SW 1271 (cell line): ENCODE results near the gene ZNF221.

Source experiments
- DNase-seq, 2 experiments: peaks; one replicate each; lab custom pipeline; 2025; lab: John Stamatoyannopoulos, UW

Gene ZNF221

GRCh38 chr19:43957891-43958290 lies 6.9 kb downstream of the ZNF221 start:
- DNase-seq, result no peak

GRCh38 chr19:43960411-43960810 lies 9.4 kb downstream of the ZNF221 start:
- no peak for DNase-seq

- no peak for DNase-seq
These were observed 15.2 kb downstream of the ZNF221 start for GRCh38 chr19:43966079-43966694.

- DNase-seq, result no peak
These were observed 25.7 kb downstream of the ZNF221 start for GRCh38 chr19:43976732-43977131.

GRCh38 chr19:43983544-43983911 lies 32.5 kb downstream of the ZNF221 start:
- peak in 1 of 2 experiments; percentile 5 for DNase-seq

GRCh38 chr19:43983912-43984686 lies 33.1 kb downstream of the ZNF221 start, which contains the start of gene ZNF155:
TSS of gene ZNF155 (plus strand) at chr19:43984188. CDS start at chr19:43988544, 4,356 bp downstream.
- peak; percentile 88 to 96 for DNase-seq

- no peak for DNase-seq
These were observed 33.6 kb downstream of the ZNF221 start for GRCh38 chr19:43984687-43985000.

- no peak for DNase-seq
These were observed 46.7 kb downstream of the ZNF221 start for GRCh38 chr19:43997631-43998290.

GRCh38 chr19:44002212-44002565 lies 51.2 kb downstream of the ZNF221 start:
- DNase-seq, result no peak

- DNase-seq, result peak; percentile 79 to 94
These were observed 51.8 kb downstream of the ZNF221 start, which contains the start of gene ZNF230 for GRCh38 chr19:44002566-44003460. TSS of gene ZNF230 (plus strand) at chr19:44002957. CDS start at chr19:44007079, 4,122 bp downstream.

GRCh38 chr19:44003461-44004009 lies 52.5 kb downstream of the ZNF221 start:
- DNase-seq, result peak in 1 of 2 experiments; percentile 21

GRCh38 chr19:44005973-44006372 lies 54.9 kb downstream of the ZNF221 start:
- no peak for DNase-seq

- no peak for DNase-seq
These were observed 56.4 kb downstream of the ZNF221 start for GRCh38 chr19:44007473-44007872.

- no peak for DNase-seq
These were observed 59.4 kb downstream of the ZNF221 start for GRCh38 chr19:44010468-44010867.
